ENCODE data around the gene SFRP5.

Gene SFRP5

DNA sequence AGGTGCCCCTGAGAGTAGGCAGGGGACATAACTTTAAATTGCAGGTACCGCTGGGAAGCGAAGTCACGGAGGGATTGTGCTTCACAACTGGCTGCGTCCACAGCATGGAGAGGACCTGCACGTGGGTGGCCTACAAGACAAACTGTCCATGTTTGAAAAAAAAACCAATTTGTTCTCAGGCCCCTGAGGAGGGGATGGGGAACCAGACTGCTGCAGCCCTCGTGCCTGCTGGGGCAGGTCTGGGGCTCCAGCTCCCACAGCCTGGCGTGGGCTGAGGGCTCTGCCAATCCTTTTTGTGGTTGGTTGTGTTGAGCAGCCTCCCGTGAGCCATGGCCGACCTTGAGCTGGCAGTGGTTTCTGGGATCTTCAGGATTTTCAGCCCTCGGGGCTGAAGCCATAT, 9.7 kb downstream of the SFRP5 start:
- Mint-ChIP-seq H3K4me3 (no peak overlapping the region), H3K36me3 (ENCODE audit: low read depth) (peaks cover 16% of the 10 kb centered on the region), H3K4me1 (peaks cover 12% of the 10 kb centered on the region), H3K27me3 (ENCODE audit: low read depth) (peaks cover 15% of the 10 kb centered on the region), H3K27ac (no peak overlapping the region), H3K9me3 (no peaks in the 10 kb centered on the region)
- TF ChIP-seq CTCF (IDR thresholded peaks at IDR 0.05; ENCODE audit: unreplicated experiment in 3 of 3) = no peak

DNA sequence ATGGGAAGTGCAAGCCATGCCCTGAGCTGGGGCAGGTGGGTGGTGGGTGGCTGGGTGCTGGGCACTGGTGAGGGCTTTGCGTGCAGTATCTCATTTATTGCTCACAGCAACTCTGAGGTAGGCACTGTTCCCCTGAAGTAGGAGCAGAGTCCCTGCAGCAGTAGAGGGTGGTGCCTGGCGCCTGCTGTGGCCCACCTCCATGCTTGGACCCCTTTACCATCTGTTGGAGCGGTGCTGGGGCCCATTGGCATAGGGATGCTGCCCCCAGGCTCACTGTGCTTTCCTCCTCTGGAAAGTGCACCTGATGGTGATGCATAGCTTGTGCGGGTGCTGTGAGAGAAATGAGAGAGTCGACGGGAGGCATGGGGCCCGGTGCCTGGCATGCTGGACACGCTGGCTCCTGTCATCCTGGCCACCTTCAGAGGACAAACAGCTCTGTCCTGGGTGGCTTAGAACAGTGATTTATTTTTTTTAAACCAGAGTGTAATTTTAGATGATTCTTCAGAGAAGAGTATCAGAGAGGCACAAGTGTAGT, 10.4 kb downstream of the SFRP5 start:
- H3K27ac Mint-ChIP-seq = no peak overlapping the region
- no peak overlapping the region for H3K4me3 Mint-ChIP-seq
- H3K27me3 Mint-ChIP-seq (ENCODE audit: low read depth) = peaks cover 10% of the 10 kb centered on the region
- no peak for TF ChIP-seq CTCF (IDR thresholded peaks at IDR 0.05; ENCODE audit: unreplicated experiment in 3 of 3)
- H3K4me1 Mint-ChIP-seq = peaks cover 12% of the 10 kb centered on the region
- peaks cover 23% of the 10 kb centered on the region for H3K36me3 Mint-ChIP-seq (ENCODE audit: low read depth)
- H3K9me3 Mint-ChIP-seq = no peaks in the 10 kb centered on the region

- peaks cover 12% of the 10 kb centered on the region for H3K4me1 Mint-ChIP-seq
- no peak for TF ChIP-seq CTCF (IDR thresholded peaks at IDR 0.05; ENCODE audit: unreplicated experiment in 3 of 3)
- no peak overlapping the region for H3K4me3 Mint-ChIP-seq
- H3K9me3 Mint-ChIP-seq = no peaks in the 10 kb centered on the region
- peaks cover 24% of the 10 kb centered on the region for H3K36me3 Mint-ChIP-seq (ENCODE audit: low read depth)
- peaks cover 5% of the 10 kb centered on the region for H3K27me3 Mint-ChIP-seq (ENCODE audit: low read depth)
- no peak overlapping the region for H3K27ac Mint-ChIP-seq
Measured at GRCh38 chr10:97760461-97761257, 11.1 kb downstream of the SFRP5 start.

- H3K9me3 Mint-ChIP-seq = no peaks in the 10 kb centered on the region
- peaks cover 10% of the 10 kb centered on the region for H3K4me1 Mint-ChIP-seq
- H3K27me3 Mint-ChIP-seq (ENCODE audit: low read depth) = peaks cover 5% of the 10 kb centered on the region
- peaks cover 28% of the 10 kb centered on the region for H3K36me3 Mint-ChIP-seq (ENCODE audit: low read depth)
- no peak overlapping the region for H3K27ac Mint-ChIP-seq
- no peak overlapping the region for H3K4me3 Mint-ChIP-seq
- no peak for TF ChIP-seq CTCF (IDR thresholded peaks at IDR 0.05; ENCODE audit: unreplicated experiment in 3 of 3)
Measured at GRCh38 chr10:97759946-97760345, 11.9 kb downstream of the SFRP5 start.

DNA sequence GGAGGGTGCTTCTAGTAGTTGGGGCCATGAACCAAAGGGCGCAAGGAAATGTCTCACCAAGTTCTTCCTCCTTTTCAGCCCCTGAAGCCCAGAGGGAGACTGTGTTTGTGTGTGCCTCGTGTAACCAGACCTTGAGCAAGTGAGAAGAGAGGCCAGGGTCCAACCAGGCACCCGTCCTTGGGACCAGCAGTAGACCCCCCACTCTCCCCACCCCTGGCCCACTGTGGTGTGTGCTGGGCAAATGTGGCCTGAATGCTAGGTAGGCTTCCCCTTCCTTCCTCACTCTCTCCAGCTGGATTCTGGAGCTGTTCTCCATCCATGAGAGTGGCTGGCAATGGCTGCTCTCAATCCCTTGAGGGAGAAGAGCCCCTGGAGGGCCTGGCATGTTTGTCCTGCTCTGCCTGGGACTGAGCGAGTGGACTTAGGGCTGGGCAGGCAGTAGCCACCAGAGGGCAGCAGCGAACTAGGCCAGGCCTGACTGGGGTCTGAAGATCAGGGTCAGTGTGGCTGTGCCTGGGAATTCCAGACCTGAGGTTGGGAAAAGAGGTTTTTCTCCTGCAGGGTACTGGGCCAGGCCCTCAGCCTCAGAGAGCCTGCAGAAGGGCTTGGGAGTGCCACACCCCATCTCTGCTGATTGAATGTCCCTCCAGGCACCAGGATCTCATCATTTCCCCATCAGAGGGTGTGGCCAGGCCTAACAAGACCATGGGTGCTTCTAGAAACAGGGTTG, 12.5 kb downstream of the SFRP5 start:
- H3K36me3 Mint-ChIP-seq (ENCODE audit: low read depth) = peaks cover 35% of the 10 kb centered on the region
- no peak overlapping the region for H3K4me3 Mint-ChIP-seq
- no peak overlapping the region for H3K27ac Mint-ChIP-seq
- peak; percentile 81 to 87 (median 84) for TF ChIP-seq CTCF (IDR thresholded peaks at IDR 0.05; ENCODE audit: unreplicated experiment in 3 of 3)
- peaks cover 4% of the 10 kb centered on the region for H3K4me1 Mint-ChIP-seq
- peaks cover under 1% of the 10 kb centered on the region for H3K27me3 Mint-ChIP-seq (ENCODE audit: low read depth)
- H3K9me3 Mint-ChIP-seq = no peaks in the 10 kb centered on the region

Measured in nephron (organoid).